ENCODE measurements around the gene POGLUT3. TPM values are rescaled to one million over a fixed set of nuclear protein-coding genes. Genes with fewer than 3 reads are reported as not detected.

The POGLUT3 gene
- total and polyA plus RNA-seq, 12 donors: 7.6 to 29.9 (median 19.2) TPM

GRCh38 chr11:108516125-108516524 lies 17.9 kb upstream of the POGLUT3 start:
- Histone ChIP-seq H3K36me3 (replicated peaks in 1 of 2) (no peaks in the 10 kb centered on the region), H3K27me3 (no peaks in the 10 kb centered on the region), H3K27ac (no peak overlapping the region), H3K4me1 (replicated peaks in 1 of 2) (no peaks in the 10 kb centered on the region), H3K4me3 (no peak overlapping the region), H3K9me3 (replicated peaks in 1 of 3) (no peaks in the 10 kb centered on the region)
- no peak for DNase-seq
- intact Hi-C loops (cut with DNase I): no loop called here
- 93 to 97% (median 94%) methylated on average over 4 of the region's 4 CpGs for WGBS, 4 donors
- TF ChIP-seq POLR2A (IDR thresholded peaks at IDR 0.05): no peak
- no peak for TF ChIP-seq CTCF (IDR thresholded peaks at IDR 0.05)

GRCh38 chr11:108512708-108513107 lies 14.5 kb upstream of the POGLUT3 start:
- intact Hi-C loops (cut with DNase I): no loop called here
- no peaks in the 10 kb centered on the region for H3K4me1 ChIP-seq (replicated peaks in 1 of 2)
- no peaks in the 10 kb centered on the region for H3K36me3 ChIP-seq (replicated peaks in 1 of 2)
- TF ChIP-seq POLR2A (IDR thresholded peaks at IDR 0.05) (no peak), CTCF (IDR thresholded peaks at IDR 0.05) (no peak)
- no peak for DNase-seq
- WGBS, 4 donors: 79 to 90% (median 85%) methylated on average over 2 of the region's 2 CpGs
- H3K4me3 ChIP-seq: no peak overlapping the region
- H3K27ac ChIP-seq: no peak overlapping the region
- H3K9me3 ChIP-seq (replicated peaks in 1 of 3): no peaks in the 10 kb centered on the region
- no peaks in the 10 kb centered on the region for H3K27me3 ChIP-seq

- Histone ChIP-seq H3K4me3 (no peak overlapping the region), H3K27me3 (no peaks in the 10 kb centered on the region), H3K27ac (no peak overlapping the region), H3K36me3 (replicated peaks in 1 of 2) (no peaks in the 10 kb centered on the region), H3K4me1 (replicated peaks in 1 of 2) (no peaks in the 10 kb centered on the region), H3K9me3 (replicated peaks in 1 of 3) (no peaks in the 10 kb centered on the region)
- TF ChIP-seq CTCF (IDR thresholded peaks at IDR 0.05) (no peak), POLR2A (IDR thresholded peaks at IDR 0.05) (no peak)
- no peak for DNase-seq
- 83 to 96% (median 86%) methylated on average over 2 of the region's 2 CpGs for WGBS, 4 donors
- intact Hi-C loops (cut with DNase I): no loop called here
Observed at GRCh38 chr11:108511851-108512474, 13.8 kb upstream of the POGLUT3 start.

GRCh38 chr11:108508653-108509593 lies 10.7 kb upstream of the POGLUT3 start:
- 68 to 77% (median 69%) methylated on average over 3 of the region's 3 CpGs for WGBS, 4 donors
- Histone ChIP-seq H3K4me3 (no peak overlapping the region), H3K27ac (no peak overlapping the region), H3K9me3 (replicated peaks in 1 of 3) (no peaks in the 10 kb centered on the region), H3K4me1 (replicated peaks in 1 of 2) (no peaks in the 10 kb centered on the region), H3K27me3 (no peaks in the 10 kb centered on the region), H3K36me3 (replicated peaks in 1 of 2) (no peaks in the 10 kb centered on the region)
- TF ChIP-seq CTCF (IDR thresholded peaks at IDR 0.05) (no peak), POLR2A (IDR thresholded peaks at IDR 0.05) (no peak)
- intact Hi-C loops (cut with DNase I): no loop called here
- no peak for DNase-seq
